Measurements from ENCODE around the gene OSR1. TPM values are rescaled to one million over a fixed set of nuclear protein-coding genes. Genes with fewer than 3 reads are reported as not detected.

OSR1 gene
- polyA plus RNA-seq, 1 experiment: 6.7 TPM

- Histone ChIP-seq H3K27me3 (ENCODE audit: control insufficient read depth, insufficient read depth, low read length) (peaks cover 2% of the 10 kb centered on the region; the same call in 1 of the 2 replicates), H3K36me3 (ENCODE audit: control insufficient read depth, insufficient read depth, low read length) (no peaks in the 10 kb centered on the region), H3K4me3 (ENCODE audit: low read depth, low read length) (peak overlapping the region; percentile 64)
- ChIA-PET POLR2A (no interaction called here), CTCF (interaction anchor here (0.7 to 5.4 kb wide), 7 partner anchors 13 to 843 kb away, joined by 3 to 30 read pairs (median 4); no protein-coding TSS in a partner anchor)
- peak; percentile 84 for TF ChIP-seq CTCF (IDR thresholded peaks at IDR 0.05; ENCODE audit: insufficient read depth, low read depth, low read length)
- peak; percentile 23 for DNase-seq (ENCODE audit: low read depth)
These were observed 4.5 kb upstream of the OSR1 start for GRCh38 chr2:19362755-19363473.

GRCh38 chr2:19362094-19362754, 3.8 kb upstream of the OSR1 start:
- DNase-seq (ENCODE audit: low read depth): no peak
- ChIA-PET POLR2A (no interaction called here), CTCF (interaction anchor here (0.6 to 5.4 kb wide), 3 partner anchors 612 to 943 kb away, joined by 3 to 30 read pairs (median 3); no protein-coding TSS in a partner anchor)
- no peaks in the 10 kb centered on the region for H3K36me3 ChIP-seq (ENCODE audit: control insufficient read depth, insufficient read depth, low read length)
- TF ChIP-seq CTCF (IDR thresholded peaks at IDR 0.05; ENCODE audit: insufficient read depth, low read depth, low read length): no peak
- peaks cover 2% of the 10 kb centered on the region; the same call in 1 of the 2 replicates for H3K27me3 ChIP-seq (ENCODE audit: control insufficient read depth, insufficient read depth, low read length)
- peak overlapping the region; percentile 64 for H3K4me3 ChIP-seq (ENCODE audit: low read depth, low read length)

GRCh38 chr2:19361325-19361990, 3.0 kb upstream of the OSR1 start:
- H3K27me3 ChIP-seq (ENCODE audit: control insufficient read depth, insufficient read depth, low read length): peaks cover 2% of the 10 kb centered on the region; the same call in 1 of the 2 replicates
- ChIA-PET POLR2A (no interaction called here), CTCF (interaction anchor here (0.6 to 5.4 kb wide), 5 partner anchors 611 to 943 kb away, joined by 3 to 30 read pairs (median 6); no protein-coding TSS in a partner anchor)
- DNase-seq (ENCODE audit: low read depth): no peak
- H3K4me3 ChIP-seq (ENCODE audit: low read depth, low read length): peak overlapping the region; percentile 64
- H3K36me3 ChIP-seq (ENCODE audit: control insufficient read depth, insufficient read depth, low read length): no peaks in the 10 kb centered on the region
- no peak for TF ChIP-seq CTCF (IDR thresholded peaks at IDR 0.05; ENCODE audit: insufficient read depth, low read depth, low read length)

- H3K4me3 ChIP-seq (ENCODE audit: low read depth, low read length): no peak overlapping the region
- H3K36me3 ChIP-seq (ENCODE audit: control insufficient read depth, insufficient read depth, low read length): no peaks in the 10 kb centered on the region
- no peak for DNase-seq (ENCODE audit: low read depth)
- H3K27me3 ChIP-seq (ENCODE audit: control insufficient read depth, insufficient read depth, low read length): peaks cover 2% of the 10 kb centered on the region; the same call in 1 of the 2 replicates
- CTCF ChIA-PET: interaction anchor here (1.6 to 5.4 kb wide), 4 partner anchors 8 to 840 kb away, joined by 6 to 30 read pairs (median 8); no protein-coding TSS in a partner anchor
- POLR2A ChIA-PET: no interaction called here
- TF ChIP-seq CTCF (IDR thresholded peaks at IDR 0.05; ENCODE audit: insufficient read depth, low read depth, low read length): no peak
These were observed 2.5 kb upstream of the OSR1 start for GRCh38 chr2:19360966-19361321.

All from BJ (cell line).